ENCODE results near the gene COL18A1. TPM values are rescaled to one million over a fixed set of nuclear protein-coding genes. Genes with fewer than 3 reads are reported as not detected.

COL18A1 gene
- total and polyA plus RNA-seq, 9 of the 15 experiments (the other 6 are each of a cell fraction or from before 2014, with no cell fraction given): 0.14 to 16.4 (median 2.0) TPM

GRCh38 chr21:45541221-45542039 is 136.5 kb downstream of the COL18A1 start (continued):
- TF ChIP-seq HBP1 (CRISPR knock-in tag; IDR thresholded peaks at IDR 0.05): no peak
- TF ChIP-seq NFRKB (IDR thresholded peaks at IDR 0.05; ENCODE audit: low read depth): no peak
- peak; percentile 89 for TF ChIP-seq SAFB (IDR thresholded peaks at IDR 0.05; ENCODE audit: borderline replicate concordance, low read depth, low read length)
- no peak for TF ChIP-seq ZNF57 (CRISPR knock-in tag; IDR thresholded peaks at IDR 0.05)
- no peak for TF ChIP-seq FOXM1 (IDR thresholded peaks at IDR 0.05; ENCODE audit: low read depth)
- TF ChIP-seq FOXM1 (CRISPR knock-in tag; IDR thresholded peaks at IDR 0.05; ENCODE audit: low read depth): 0 out of 2 replicates have a peak, but pooled peaks have one; percentile 28
- TF ChIP-seq E2F8 (IDR thresholded peaks at IDR 0.05; ENCODE audit: low read depth, partially characterized antibody): no peak
- no peak for TF ChIP-seq RBM22 (IDR thresholded peaks at IDR 0.05; ENCODE audit: low read depth, low read length, poor library complexity, severe bottlenecking)
- peak; percentile 40; the same call in 1 of the 2 replicates for TF ChIP-seq KHSRP (IDR thresholded peaks at IDR 0.05)
- no peak for TF ChIP-seq XRCC3 (IDR thresholded peaks at IDR 0.05)
- peak; percentile 97 for TF ChIP-seq ARID4B (CRISPR knock-in tag; IDR thresholded peaks at IDR 0.05)
- TF ChIP-seq ZFP30 (CRISPR knock-in tag; IDR thresholded peaks at IDR 0.05; ENCODE audit: borderline replicate concordance): no peak
- no peak for TF ChIP-seq CHCHD3 (CRISPR knock-in tag; IDR thresholded peaks at IDR 0.05)
- no peak for TF ChIP-seq ILK (tag; IDR thresholded peaks at IDR 0.05; ENCODE audit: borderline replicate concordance, low read depth)
- no peak for TF ChIP-seq ZNF282 (CRISPR knock-in tag; IDR thresholded peaks at IDR 0.05)
- TF ChIP-seq ZNF124 (CRISPR knock-in tag; IDR thresholded peaks at IDR 0.05): no peak
- TF ChIP-seq ZNF217 (CRISPR knock-in tag; IDR thresholded peaks at IDR 0.05): no peak
- peak; percentile 98 to 99 for TF ChIP-seq MNT (conservative IDR thresholded peaks at IDR 0.05)
